Measurements from ENCODE around the gene MMD.

GRCh38 chr17:55416470-55417052 is 5.1 kb downstream of the MMD start:
- no peak for TF ChIP-seq POLR2A (IDR thresholded peaks at IDR 0.05)
- TF ChIP-seq CTCF (IDR thresholded peaks at IDR 0.05): no peak

All from testis (tissue), 2 donors.